Activated CD4-positive, alpha-beta T cell treated with anti-CD3 and anti-CD28 coated beads, Interleukin-2, amount 10 ng/mL, durations not matched to agents 7 days and 5 days (primary cell): ENCODE measurements around the gene RMND5A. TPM values are rescaled to one million over a fixed set of nuclear protein-coding genes. Genes with fewer than 3 reads are reported as not detected.
"Not testable (repeated sequence)": the region's sequence is repeated elsewhere in the genome, so short reads cannot be mapped to it uniquely, and the experiment has no call there.

Source experiments
- CTCF ChIA-PET: fragments of 350-600 bp; sonication (Branson Sonifier 250); formaldehyde crosslinking; loops from one replicate; lab custom pipeline; 2021; ENCODE audit warnings: antibody characterized with exemption; lab: Charles Lee
- POLR2A ChIA-PET: fragments of 350-600 bp; sonication (Branson Sonifier 250); formaldehyde crosslinking; loops from one replicate; lab custom pipeline; 2021; ENCODE audit warnings: antibody characterized with exemption; lab: Charles Lee
- DNase-seq: peaks from one replicate; pipeline ENCODE4 v3.0.0-alpha.2; 2020
- H3K27ac Mint-ChIP-seq: one replicate; pipeline ENCODE4 v1.8.0; 2021; ENCODE audit warnings: mild to moderate bottlenecking, moderate library complexity, mixed read lengths
- H3K27me3 Mint-ChIP-seq: one replicate; pipeline ENCODE4 v1.8.0; 2021; ENCODE audit warnings: mixed read lengths
- H3K36me3 Mint-ChIP-seq: one replicate; pipeline ENCODE4 v1.8.0; 2021; ENCODE audit warnings: low read depth, mixed read lengths
- H3K4me1 Mint-ChIP-seq: one replicate; pipeline ENCODE4 v1.8.0; 2021; ENCODE audit warnings: mixed read lengths
- H3K4me3 Mint-ChIP-seq: one replicate; pipeline ENCODE4 v1.8.0; 2021; ENCODE audit warnings: mild to moderate bottlenecking, moderate library complexity, mixed read lengths
- H3K9me3 Mint-ChIP-seq: one replicate; pipeline ENCODE4 v1.8.0; 2021; ENCODE audit warnings: mixed read lengths
- total RNA-seq, 2 experiments: library from RNA; stranded (reverse); gene quantifications; one replicate each; pipeline ENCODE4 v1.2.3, GENCODE V29; 2021

RMND5A gene
- total RNA-seq, 2 experiments from 2014 or later: 28.4 to 37.3 TPM

DNA sequence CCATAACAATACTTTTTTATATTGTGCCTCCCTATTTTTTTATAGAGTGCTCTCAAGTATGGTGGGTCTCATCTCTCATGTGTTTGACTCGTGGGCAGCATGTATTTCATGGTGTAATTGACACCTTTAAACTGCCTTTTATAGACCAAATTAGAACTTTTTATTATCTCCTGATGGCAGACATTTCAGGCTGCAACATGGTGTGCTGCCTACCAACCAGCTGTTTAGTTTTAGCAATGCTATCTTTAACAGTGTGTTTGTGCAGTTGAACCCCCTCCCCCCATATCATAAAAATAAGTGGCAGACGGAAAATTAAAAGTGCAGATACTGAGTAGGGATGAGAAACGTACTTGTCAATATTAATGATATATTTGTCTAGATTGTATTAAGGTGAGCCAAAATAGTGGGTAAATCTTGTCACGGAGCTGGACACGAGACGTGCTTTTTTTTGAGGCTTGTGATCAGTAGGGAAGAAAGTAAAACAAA is 12.0 kb downstream of the RMND5A start:
- H3K4me1 Mint-ChIP-seq, H3K27ac Mint-ChIP-seq, H3K27me3 Mint-ChIP-seq, DNase-seq, POLR2A ChIA-PET, H3K4me3 Mint-ChIP-seq, H3K9me3 Mint-ChIP-seq, CTCF ChIA-PET, H3K36me3 Mint-ChIP-seq: not testable (repeated sequence)

DNA sequence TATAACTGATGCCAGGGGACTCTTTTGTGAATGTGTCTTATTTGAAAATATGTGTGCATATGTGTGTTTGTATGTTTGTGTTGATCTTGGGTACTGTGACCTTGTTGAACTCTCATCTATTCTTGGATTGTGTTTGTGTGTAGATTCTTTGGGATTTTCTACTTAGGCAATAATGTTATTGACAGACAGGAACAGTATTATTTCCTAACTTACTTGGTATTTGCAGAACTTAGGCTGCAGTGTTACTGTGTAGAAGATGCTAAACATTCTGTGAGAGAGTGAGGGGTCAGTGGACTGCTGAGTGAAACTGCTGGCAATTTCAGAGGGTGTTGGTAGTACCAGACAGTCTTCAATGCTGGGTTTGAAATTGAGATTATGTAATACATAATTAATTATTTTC is 12.7 kb downstream of the RMND5A start:
- CTCF ChIA-PET, H3K36me3 Mint-ChIP-seq, H3K27ac Mint-ChIP-seq, H3K4me1 Mint-ChIP-seq, H3K27me3 Mint-ChIP-seq, POLR2A ChIA-PET, H3K4me3 Mint-ChIP-seq, DNase-seq, H3K9me3 Mint-ChIP-seq: not testable (repeated sequence)

DNA sequence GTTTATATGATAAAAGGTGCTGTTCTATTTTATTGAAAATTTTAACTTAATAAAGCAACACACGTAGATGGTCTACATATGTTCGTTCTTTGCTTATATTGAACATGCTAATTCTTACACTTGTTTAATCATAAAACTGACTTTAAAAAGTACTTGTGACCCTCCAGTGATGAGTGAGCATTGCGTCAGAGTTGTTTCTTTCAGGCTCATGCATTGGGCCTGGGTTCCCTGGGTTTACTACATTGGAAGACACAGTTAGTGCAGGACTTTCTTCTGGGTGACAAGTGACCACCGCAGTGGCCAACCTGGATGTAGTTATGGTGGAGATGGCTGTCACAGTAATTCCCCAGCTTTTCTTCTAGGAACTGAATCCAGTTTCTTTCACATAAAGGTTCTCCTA is 13.4 kb downstream of the RMND5A start:
- DNase-seq, H3K4me1 Mint-ChIP-seq, POLR2A ChIA-PET, H3K4me3 Mint-ChIP-seq, H3K9me3 Mint-ChIP-seq, CTCF ChIA-PET, H3K27ac Mint-ChIP-seq, H3K27me3 Mint-ChIP-seq, H3K36me3 Mint-ChIP-seq: not testable (repeated sequence)

DNA sequence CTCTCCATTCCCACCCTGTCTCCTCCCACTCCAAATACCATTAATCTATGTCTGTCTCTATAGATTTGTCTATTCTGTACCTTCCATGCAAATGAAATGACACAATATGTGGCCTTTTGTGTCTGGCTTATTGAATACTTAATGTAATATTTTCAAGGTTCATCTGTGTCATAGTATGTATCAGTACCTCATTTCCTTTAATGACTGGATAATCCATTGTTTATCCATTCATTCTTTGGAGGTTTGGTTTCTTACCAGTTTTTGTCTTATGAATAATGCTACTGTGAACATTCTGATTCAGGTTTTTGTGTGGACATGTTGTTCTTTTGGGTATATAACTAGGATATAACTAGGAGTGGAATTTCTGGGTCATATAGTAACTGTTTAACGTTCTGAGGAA is 14.8 kb downstream of the RMND5A start:
- H3K9me3 Mint-ChIP-seq, H3K36me3 Mint-ChIP-seq, DNase-seq, CTCF ChIA-PET, POLR2A ChIA-PET, H3K27ac Mint-ChIP-seq, H3K4me1 Mint-ChIP-seq, H3K27me3 Mint-ChIP-seq, H3K4me3 Mint-ChIP-seq: not testable (repeated sequence)

DNA sequence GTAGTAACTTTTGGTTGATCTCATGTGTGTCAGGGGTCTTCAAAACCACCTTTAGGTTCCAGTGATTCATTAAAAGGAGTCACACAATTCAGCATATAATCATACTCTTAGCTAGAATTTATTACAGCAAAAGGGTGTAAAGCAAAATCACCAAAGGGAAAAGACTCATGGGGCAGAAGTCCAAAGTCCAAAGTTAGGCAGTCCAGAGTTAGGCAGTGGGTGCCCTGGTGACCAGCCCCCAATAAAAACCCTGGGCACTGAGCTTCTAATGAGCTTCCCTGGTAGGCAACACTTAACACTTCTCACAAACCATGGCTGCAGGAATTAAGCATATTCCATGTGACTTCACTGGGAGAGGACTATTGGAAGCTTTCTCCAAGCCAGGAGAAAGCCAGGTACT is 19.4 kb downstream of the RMND5A start:
- H3K9me3 Mint-ChIP-seq: not testable (repeated sequence)

DNA sequence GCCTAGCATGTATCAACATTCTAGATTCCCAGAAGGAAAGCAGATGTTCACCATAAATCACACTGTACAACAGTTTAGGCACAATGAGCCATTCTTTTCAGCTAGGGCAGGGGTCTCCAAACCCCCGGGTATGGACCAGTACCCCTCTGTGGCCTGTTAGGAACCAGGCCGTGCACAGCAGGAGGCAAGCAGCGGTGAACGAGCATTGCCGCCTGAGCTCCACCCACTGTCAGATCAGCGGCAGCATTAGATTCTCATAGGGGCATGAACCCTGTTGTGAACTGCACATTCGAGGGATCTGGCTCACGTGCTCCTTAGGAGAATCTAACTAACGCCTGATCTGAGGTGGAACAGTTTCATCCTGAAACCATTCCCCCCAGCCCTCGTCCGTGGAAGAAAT is 19.8 kb downstream of the RMND5A start:
- DNase-seq, CTCF ChIA-PET, H3K4me1 Mint-ChIP-seq: not testable (repeated sequence)

More for the DNA sequence above, 19.4 kb downstream of the RMND5A start:
- POLR2A ChIA-PET, H3K27ac Mint-ChIP-seq, H3K4me3 Mint-ChIP-seq, DNase-seq, H3K4me1 Mint-ChIP-seq, CTCF ChIA-PET, H3K27me3 Mint-ChIP-seq: not testable (repeated sequence)
- peaks cover 13% of the 10 kb centered on the region for H3K36me3 Mint-ChIP-seq

DNA sequence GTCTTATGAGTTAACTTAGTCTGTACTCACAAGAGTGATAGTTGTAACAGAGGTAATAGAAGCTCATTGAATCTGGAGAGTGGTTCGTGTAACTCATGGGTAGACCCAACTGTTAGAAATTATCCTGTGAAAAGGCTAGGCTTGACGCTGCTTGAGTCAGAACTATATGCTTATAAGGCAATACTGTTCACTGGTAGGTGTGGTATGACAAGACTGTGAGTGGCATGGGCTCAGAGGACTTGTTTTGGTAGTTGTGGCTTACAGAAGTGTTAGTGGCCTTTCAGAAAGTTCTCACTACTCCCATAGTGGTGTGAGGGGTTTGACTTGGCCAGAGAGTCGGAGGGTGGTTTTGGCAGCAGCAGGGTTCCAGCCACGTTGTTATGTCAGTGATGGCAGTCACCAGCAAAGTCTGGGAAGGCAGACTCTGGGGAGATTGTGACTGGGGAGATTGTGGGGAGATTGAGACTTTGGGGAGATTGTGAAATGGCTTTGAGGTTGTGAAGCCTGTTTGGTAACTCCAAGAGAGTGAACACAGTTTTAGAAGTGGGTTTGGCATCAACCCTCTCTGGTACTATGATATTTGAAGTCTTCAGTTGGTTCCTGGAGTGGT is 21.9 kb downstream of the RMND5A start:
- H3K27me3 Mint-ChIP-seq, POLR2A ChIA-PET, DNase-seq, CTCF ChIA-PET, H3K9me3 Mint-ChIP-seq, H3K4me1 Mint-ChIP-seq, H3K4me3 Mint-ChIP-seq, H3K27ac Mint-ChIP-seq: not testable (repeated sequence)
- peaks cover 25% of the 10 kb centered on the region for H3K36me3 Mint-ChIP-seq

More for the DNA sequence above, 19.8 kb downstream of the RMND5A start:
- H3K4me3 Mint-ChIP-seq, POLR2A ChIA-PET, H3K27me3 Mint-ChIP-seq, H3K27ac Mint-ChIP-seq, H3K9me3 Mint-ChIP-seq: not testable (repeated sequence)
- peaks cover 13% of the 10 kb centered on the region for H3K36me3 Mint-ChIP-seq

DNA sequence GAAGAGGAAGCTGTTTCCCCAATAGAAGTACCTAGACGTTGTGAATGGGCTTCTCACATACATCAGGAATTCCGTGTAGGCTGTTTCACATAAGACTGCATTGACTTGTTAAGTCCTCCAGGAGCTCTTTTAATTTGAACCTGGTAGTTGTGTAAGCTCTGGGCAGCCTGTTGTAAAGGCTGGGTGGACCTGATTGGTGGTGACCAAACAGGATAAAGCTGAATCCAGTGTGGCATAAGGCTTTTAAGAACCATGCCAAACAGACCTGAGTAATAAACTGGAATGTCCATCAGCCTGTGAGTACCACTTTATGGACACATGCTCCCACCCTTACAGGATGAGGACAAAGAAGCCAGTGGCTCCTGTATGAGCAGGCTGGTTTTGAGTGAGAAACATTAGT is 24.1 kb downstream of the RMND5A start:
- CTCF ChIA-PET: interaction anchor here (0.7 kb wide), 1 partner anchor 21 kb away, joined by 4 read pairs; no protein-coding TSS in a partner anchor

DNA sequence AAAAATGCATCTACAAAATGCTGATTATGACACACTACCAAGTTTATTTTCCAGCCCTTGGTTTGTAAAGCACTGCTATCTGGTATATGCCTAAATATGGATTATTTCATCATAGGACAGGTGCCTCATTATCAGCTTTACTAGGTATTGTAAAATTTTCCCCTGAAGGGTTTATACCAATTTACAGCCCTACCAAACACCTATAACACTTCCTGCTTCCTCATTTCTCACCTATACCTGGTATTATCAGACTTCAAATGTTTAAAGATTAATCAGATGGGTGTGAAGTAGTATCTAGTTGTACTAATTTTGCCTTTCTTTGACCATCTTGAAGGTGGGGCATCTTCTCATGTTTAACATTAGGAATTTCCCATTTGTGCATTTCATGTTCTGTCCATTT is 26.8 kb downstream of the RMND5A start:
- Mint-ChIP-seq H3K36me3 (peaks cover 59% of the 10 kb centered on the region), H3K27ac (no peak overlapping the region), H3K4me1 (peaks cover 12% of the 10 kb centered on the region), H3K27me3 (no peaks in the 10 kb centered on the region), H3K4me3 (no peak overlapping the region), H3K9me3 (peaks cover 13% of the 10 kb centered on the region)
- no peak for DNase-seq
- ChIA-PET POLR2A (no interaction called here), CTCF (no interaction called here)

More for the DNA sequence above, 24.1 kb downstream of the RMND5A start:
- Mint-ChIP-seq H3K9me3 (no peaks in the 10 kb centered on the region), H3K36me3 (peaks cover 37% of the 10 kb centered on the region), H3K27me3 (no peaks in the 10 kb centered on the region), H3K27ac (no peak overlapping the region), H3K4me3 (no peak overlapping the region), H3K4me1 (peaks cover 9% of the 10 kb centered on the region)
- POLR2A ChIA-PET: interaction anchor here (0.6 kb wide), 1 partner anchor 45 kb away, joined by 4 read pairs; no protein-coding TSS in a partner anchor
- no peak for DNase-seq

DNA sequence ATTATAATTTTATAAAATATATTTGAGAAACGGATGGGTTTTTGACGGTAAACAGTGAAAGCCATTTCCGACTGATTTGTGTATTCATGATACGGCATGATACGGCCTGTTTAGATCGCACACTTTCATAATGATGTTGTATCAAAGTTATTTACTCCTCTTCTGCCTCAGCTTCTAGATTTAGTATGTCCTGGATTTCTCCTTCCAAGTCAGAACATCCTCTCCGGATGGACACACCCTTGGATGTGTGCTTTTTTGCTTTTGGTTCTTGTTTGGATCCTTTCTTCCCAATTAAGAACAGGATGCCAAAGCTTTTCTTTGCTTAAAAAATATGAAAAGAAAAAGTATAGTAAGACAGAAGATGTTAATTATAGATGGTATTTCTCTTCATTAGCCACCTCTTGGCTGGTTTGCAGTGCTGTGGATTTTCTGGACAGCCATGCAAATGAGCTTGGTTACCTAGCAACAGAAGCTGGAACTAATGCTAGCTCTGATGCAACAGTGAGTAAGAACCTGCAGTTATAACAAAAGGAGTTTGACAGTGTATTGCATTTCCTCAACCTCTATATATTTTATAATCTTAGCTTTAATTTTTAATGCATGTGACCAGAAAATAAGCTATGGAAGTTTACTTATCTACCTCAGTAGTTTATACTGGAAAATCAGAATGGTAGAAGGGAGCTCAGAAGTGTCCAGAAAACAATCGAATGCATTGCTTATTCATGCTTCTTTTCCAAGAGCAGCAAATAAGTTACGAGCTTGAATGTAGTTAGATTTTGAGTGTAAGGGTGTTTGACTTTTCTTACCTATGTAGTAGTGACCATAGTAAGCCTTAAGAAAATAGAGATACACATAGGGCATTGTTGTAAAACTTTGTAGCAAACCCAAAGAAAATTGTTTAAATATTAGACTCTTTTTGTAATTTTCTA is 27.9 kb downstream of the RMND5A start:
- H3K4me3 Mint-ChIP-seq: no peak overlapping the region
- no peak overlapping the region for H3K27ac Mint-ChIP-seq
- H3K27me3 Mint-ChIP-seq: no peaks in the 10 kb centered on the region
- H3K9me3 Mint-ChIP-seq: peaks cover 13% of the 10 kb centered on the region
- H3K36me3 Mint-ChIP-seq: peaks cover 64% of the 10 kb centered on the region
- CTCF ChIA-PET: no interaction called here
- peaks cover 10% of the 10 kb centered on the region for H3K4me1 Mint-ChIP-seq
- POLR2A ChIA-PET: no interaction called here
- DNase-seq: no peak

DNA sequence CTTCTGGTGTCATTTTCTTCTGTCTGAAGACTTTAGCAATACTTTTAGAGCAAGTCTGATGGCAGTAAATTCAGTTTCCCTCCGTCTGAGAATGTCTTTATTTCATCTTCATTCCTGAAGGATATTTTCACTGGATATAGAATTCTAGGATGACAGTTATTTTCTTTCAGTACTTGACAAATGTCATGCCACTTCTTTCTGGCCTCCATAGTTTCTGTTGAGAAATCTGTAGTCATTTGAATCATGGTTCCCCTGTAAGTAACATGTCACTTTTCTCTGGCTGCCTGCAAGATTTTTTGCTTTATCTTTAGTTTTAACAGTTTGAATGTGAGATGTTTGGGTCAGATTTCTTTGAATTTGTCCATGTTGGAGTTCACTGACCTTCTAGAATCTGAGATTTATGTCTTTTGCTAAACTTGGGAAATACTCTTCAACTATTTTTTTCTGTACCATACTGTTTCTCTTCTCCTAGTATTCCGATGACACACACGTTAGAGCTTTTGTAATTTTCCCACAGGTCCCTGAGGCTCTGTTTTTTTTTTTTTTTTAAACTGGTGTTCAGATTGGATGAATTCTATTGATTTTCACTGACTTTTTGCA is 30.2 kb downstream of the RMND5A start:
- H3K27ac Mint-ChIP-seq: no peak overlapping the region
- POLR2A ChIA-PET: no interaction called here
- CTCF ChIA-PET: no interaction called here
- H3K27me3 Mint-ChIP-seq: no peaks in the 10 kb centered on the region
- peaks cover 6% of the 10 kb centered on the region for H3K4me1 Mint-ChIP-seq
- H3K36me3 Mint-ChIP-seq: peaks cover 65% of the 10 kb centered on the region
- peaks cover 13% of the 10 kb centered on the region for H3K9me3 Mint-ChIP-seq
- DNase-seq: no peak
- H3K4me3 Mint-ChIP-seq: no peak overlapping the region

DNA sequence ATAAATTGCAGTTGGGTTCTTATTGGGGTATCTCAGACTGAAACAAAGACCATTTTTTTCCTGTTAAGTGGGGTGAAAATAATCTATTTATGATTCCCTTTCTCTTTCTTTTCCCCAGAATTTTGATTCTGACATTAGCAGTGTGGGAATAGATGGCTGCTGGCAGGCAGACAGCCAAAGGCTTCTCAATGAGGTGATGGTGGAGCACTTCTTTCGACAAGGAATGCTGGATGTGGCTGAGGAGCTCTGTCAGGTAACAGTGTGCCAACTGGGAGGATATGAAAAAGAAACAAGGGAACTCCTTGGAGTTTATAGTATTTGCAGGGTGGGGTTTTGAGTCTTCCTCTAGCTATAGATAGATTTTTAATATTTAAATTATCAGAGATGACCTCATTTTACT is 31.7 kb downstream of the RMND5A start:
- peaks cover 5% of the 10 kb centered on the region for H3K4me1 Mint-ChIP-seq
- CTCF ChIA-PET: no interaction called here
- no peaks in the 10 kb centered on the region for H3K27me3 Mint-ChIP-seq
- peaks cover 13% of the 10 kb centered on the region for H3K9me3 Mint-ChIP-seq
- no peak overlapping the region for H3K4me3 Mint-ChIP-seq
- no peak for DNase-seq
- no peak overlapping the region for H3K27ac Mint-ChIP-seq
- POLR2A ChIA-PET: no interaction called here
- H3K36me3 Mint-ChIP-seq: peaks cover 68% of the 10 kb centered on the region

DNA sequence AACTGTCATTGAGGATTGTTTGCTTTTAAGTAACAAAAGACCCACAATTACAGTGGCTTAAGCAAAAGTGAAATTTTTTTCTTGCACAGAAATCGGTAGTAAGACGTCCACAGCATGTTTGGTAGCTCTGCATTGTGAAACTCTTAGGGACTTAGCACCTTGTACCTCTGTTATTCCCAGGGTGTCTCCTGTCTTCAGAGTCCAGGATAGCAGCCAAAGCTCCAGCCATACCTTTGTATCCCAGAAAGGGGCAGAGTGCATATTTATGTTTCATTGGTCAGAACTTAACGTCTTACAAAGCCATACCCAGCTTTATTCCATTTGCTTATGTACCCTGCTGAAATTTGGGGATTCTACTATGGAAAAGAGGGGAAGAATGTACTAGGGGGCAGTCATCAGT is 32.8 kb downstream of the RMND5A start:
- H3K27ac Mint-ChIP-seq: no peak overlapping the region
- ChIA-PET CTCF (no interaction called here), POLR2A (no interaction called here)
- H3K36me3 Mint-ChIP-seq: peaks cover 60% of the 10 kb centered on the region
- no peak for DNase-seq
- no peaks in the 10 kb centered on the region for H3K27me3 Mint-ChIP-seq
- H3K4me1 Mint-ChIP-seq: peaks cover 3% of the 10 kb centered on the region
- H3K4me3 Mint-ChIP-seq: no peak overlapping the region
- peaks cover 13% of the 10 kb centered on the region for H3K9me3 Mint-ChIP-seq
